HUES48 (cell line): ENCODE results near the gene FMR1NB.

Source experiments
- H3K27ac ChIP-seq: one replicate; pipeline ENCODE4 v1.7.0; 2013; ENCODE audit warnings: low read depth, low read length, inconsistent platforms
- H3K27me3 ChIP-seq: 2 replicates; pipeline ENCODE4 v1.6.1; 2013; ENCODE audit warnings: mild to moderate bottlenecking, low read length; ENCODE audit not compliant: control insufficient read depth, insufficient read depth
- H3K36me3 ChIP-seq: 2 replicates; pipeline ENCODE4 v1.6.1; 2013; ENCODE audit warnings: low read length; ENCODE audit not compliant: control insufficient read depth, insufficient read depth
- H3K4me1 ChIP-seq: 2 replicates; pipeline ENCODE4 v1.6.1; 2013; ENCODE audit warnings: mild to moderate bottlenecking, low read length; ENCODE audit not compliant: control insufficient read depth, insufficient read depth
- H3K4me3 ChIP-seq: 2 replicates; pipeline ENCODE4 v1.5.1; 2013; ENCODE audit warnings: mild to moderate bottlenecking, low read depth, low read length
- H3K9ac ChIP-seq: 2 replicates; pipeline ENCODE4 v1.6.1; 2013; ENCODE audit warnings: mild to moderate bottlenecking, low read depth, low read length, moderate library complexity
- H3K9me3 ChIP-seq: 2 replicates; pipeline ENCODE4 v1.6.1; 2013; ENCODE audit warnings: low read length; ENCODE audit not compliant: control insufficient read depth, insufficient read depth

Gene FMR1NB

GRCh38 chrX:147978931-147979330 lies 2.2 kb upstream of the FMR1NB start:
- Histone ChIP-seq H3K27me3 (no peaks in the 10 kb centered on the region), H3K36me3 (no peaks in the 10 kb centered on the region), H3K4me1 (no peaks in the 10 kb centered on the region), H3K27ac (no peak overlapping the region), H3K4me3 (no peak overlapping the region), H3K9me3 (peaks cover 20% of the 10 kb centered on the region; the same call in 1 of the 2 replicates), H3K9ac (no peak overlapping the region)

- Histone ChIP-seq H3K9me3 (peaks cover 27% of the 10 kb centered on the region), H3K4me1 (no peaks in the 10 kb centered on the region), H3K27ac (no peak overlapping the region), H3K9ac (no peak overlapping the region), H3K36me3 (no peaks in the 10 kb centered on the region), H3K27me3 (no peaks in the 10 kb centered on the region), H3K4me3 (no peak overlapping the region)
Measured at GRCh38 chrX:148020329-148020728, 39.2 kb downstream of the FMR1NB start.

- H3K36me3 ChIP-seq = no peaks in the 10 kb centered on the region
- peaks cover 21% of the 10 kb centered on the region for H3K9me3 ChIP-seq
- no peak overlapping the region for H3K9ac ChIP-seq
- H3K4me1 ChIP-seq = no peaks in the 10 kb centered on the region
- H3K27me3 ChIP-seq = no peaks in the 10 kb centered on the region
- H3K27ac ChIP-seq = no peak overlapping the region
- H3K4me3 ChIP-seq = no peak overlapping the region
Measured at GRCh38 chrX:148024425-148025148, 43.5 kb downstream of the FMR1NB start.

GRCh38 chrX:148035380-148035779 lies 54.2 kb downstream of the FMR1NB start:
- Histone ChIP-seq H3K4me1 (no peaks in the 10 kb centered on the region), H3K9me3 (peaks cover 12% of the 10 kb centered on the region), H3K27me3 (no peaks in the 10 kb centered on the region), H3K27ac (no peak overlapping the region), H3K9ac (no peak overlapping the region), H3K4me3 (no peak overlapping the region), H3K36me3 (no peaks in the 10 kb centered on the region)

- H3K36me3 ChIP-seq = no peaks in the 10 kb centered on the region
- no peaks in the 10 kb centered on the region for H3K27me3 ChIP-seq
- no peak overlapping the region for H3K9ac ChIP-seq
- no peak overlapping the region for H3K27ac ChIP-seq
- peaks cover 7% of the 10 kb centered on the region for H3K9me3 ChIP-seq
- no peaks in the 10 kb centered on the region for H3K4me1 ChIP-seq
- no peak overlapping the region for H3K4me3 ChIP-seq
Measured at GRCh38 chrX:148037020-148037419, 55.9 kb downstream of the FMR1NB start.

GRCh38 chrX:148043271-148043855 lies 62.2 kb downstream of the FMR1NB start:
- Histone ChIP-seq H3K27ac (no peak overlapping the region), H3K9me3 (peaks cover 19% of the 10 kb centered on the region), H3K9ac (no peak overlapping the region), H3K4me1 (no peaks in the 10 kb centered on the region), H3K27me3 (no peaks in the 10 kb centered on the region), H3K4me3 (no peak overlapping the region), H3K36me3 (no peaks in the 10 kb centered on the region)

- H3K9ac ChIP-seq = no peak overlapping the region
- no peaks in the 10 kb centered on the region for H3K27me3 ChIP-seq
- H3K36me3 ChIP-seq = no peaks in the 10 kb centered on the region
- H3K9me3 ChIP-seq = peaks cover 23% of the 10 kb centered on the region
- no peaks in the 10 kb centered on the region for H3K4me1 ChIP-seq
- H3K27ac ChIP-seq = no peak overlapping the region
- H3K4me3 ChIP-seq = no peak overlapping the region
Measured at GRCh38 chrX:148047200-148047599, 66.1 kb downstream of the FMR1NB start.

- Histone ChIP-seq H3K27me3 (no peaks in the 10 kb centered on the region), H3K27ac (no peak overlapping the region), H3K4me1 (no peaks in the 10 kb centered on the region), H3K36me3 (no peaks in the 10 kb centered on the region), H3K9ac (no peak overlapping the region), H3K4me3 (no peak overlapping the region), H3K9me3 (peaks cover 8% of the 10 kb centered on the region)
Measured at GRCh38 chrX:148049441-148049840, 68.3 kb downstream of the FMR1NB start.

- no peaks in the 10 kb centered on the region for H3K27me3 ChIP-seq
- no peak overlapping the region for H3K27ac ChIP-seq
- no peaks in the 10 kb centered on the region for H3K36me3 ChIP-seq
- H3K4me1 ChIP-seq = no peaks in the 10 kb centered on the region
- no peak overlapping the region for H3K4me3 ChIP-seq
- H3K9me3 ChIP-seq = peaks cover 10% of the 10 kb centered on the region
- H3K9ac ChIP-seq = no peak overlapping the region
Measured at GRCh38 chrX:148051973-148052372, 70.8 kb downstream of the FMR1NB start.

- Histone ChIP-seq H3K27me3 (no peaks in the 10 kb centered on the region), H3K4me1 (no peaks in the 10 kb centered on the region), H3K27ac (no peak overlapping the region), H3K9ac (no peak overlapping the region), H3K9me3 (peaks cover 26% of the 10 kb centered on the region), H3K36me3 (no peaks in the 10 kb centered on the region), H3K4me3 (no peak overlapping the region)
Measured at GRCh38 chrX:148067285-148067684, 86.1 kb downstream of the FMR1NB start.

- Histone ChIP-seq H3K27ac (no peak overlapping the region), H3K9me3 (peaks cover 24% of the 10 kb centered on the region), H3K9ac (no peak overlapping the region), H3K4me1 (no peaks in the 10 kb centered on the region), H3K36me3 (no peaks in the 10 kb centered on the region), H3K27me3 (no peaks in the 10 kb centered on the region), H3K4me3 (no peak overlapping the region)
Measured at GRCh38 chrX:148069759-148070503, 88.8 kb downstream of the FMR1NB start.
